GM19193 (cell line): ENCODE measurements around the gene IL31RA.

Experiments
- POLR2A ChIP-seq: IDR thresholded peaks from 4 replicates; pipeline ENCODE4 v1.6.1; 2011; ENCODE audit not compliant: insufficient read depth, insufficient read length; ENCODE audit errors: extremely low read depth

Gene IL31RA

GRCh38 chr5:55853818-55854217, 2.7 kb downstream of the IL31RA start:
- no peak for TF ChIP-seq POLR2A

- no peak for TF ChIP-seq POLR2A
Measured at GRCh38 chr5:55855509-55855908, 4.4 kb downstream of the IL31RA start.

GRCh38 chr5:55856516-55857246, 5.5 kb downstream of the IL31RA start:
- TF ChIP-seq POLR2A, result no peak

DNA sequence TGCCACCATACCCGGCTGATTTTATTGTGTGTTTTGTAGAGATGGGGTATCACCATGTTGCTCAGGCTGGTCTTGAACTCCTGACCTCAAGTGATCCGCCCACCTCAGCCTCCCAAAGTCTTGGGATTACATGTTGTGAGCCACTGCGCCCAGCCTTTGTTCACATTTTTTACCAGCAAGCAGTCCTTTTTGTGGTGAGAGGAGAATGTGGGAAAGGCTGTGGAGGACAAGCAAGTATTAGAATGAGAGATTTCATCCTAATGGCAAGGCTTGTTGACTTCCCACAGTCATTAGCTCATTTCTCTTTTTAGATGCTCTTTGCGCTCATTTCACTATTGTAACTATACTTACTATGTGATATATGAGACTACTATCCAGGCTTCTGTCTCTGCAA, 6.1 kb downstream of the IL31RA start:
- no peak for TF ChIP-seq POLR2A

DNA sequence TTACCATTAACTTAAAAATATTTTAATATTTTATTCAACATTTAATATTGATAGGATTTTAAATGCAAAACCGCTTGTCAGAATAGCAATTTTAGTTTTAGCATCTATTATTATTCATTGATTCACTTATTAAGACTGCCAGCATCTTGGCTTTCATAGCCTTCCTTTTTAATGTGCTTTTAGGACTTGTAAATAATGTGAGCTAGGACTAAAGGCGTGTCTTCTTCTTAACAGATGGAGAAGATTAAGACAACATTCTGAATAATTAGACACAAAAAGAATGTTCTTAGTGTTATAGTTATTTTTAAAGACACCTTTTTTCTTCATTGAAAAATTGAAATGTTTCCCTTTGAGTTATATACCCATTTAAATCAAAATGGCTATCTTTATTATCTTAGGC, 6.9 kb downstream of the IL31RA start:
- TF ChIP-seq POLR2A, result no peak

- no peak for TF ChIP-seq POLR2A
Measured at GRCh38 chr5:55860288-55860687, 9.1 kb downstream of the IL31RA start.

DNA sequence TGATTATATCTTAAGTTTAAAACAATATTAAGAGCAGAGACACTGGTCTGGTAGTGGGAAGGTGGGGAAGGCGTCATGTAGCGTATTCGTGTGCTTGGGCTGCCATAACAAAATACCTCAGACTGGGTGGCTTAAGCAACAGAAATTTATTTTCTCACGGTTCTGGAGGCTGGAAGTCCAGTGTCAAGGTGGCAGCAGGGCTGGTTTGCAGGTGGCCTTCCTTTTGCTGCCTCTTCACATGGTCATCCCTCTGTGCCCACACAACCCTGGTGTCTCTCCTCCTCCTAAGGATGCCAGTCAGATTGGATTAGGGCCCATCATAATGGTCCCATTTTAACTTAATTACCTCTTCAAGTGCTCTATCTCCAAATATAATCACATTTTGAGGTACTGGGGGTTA, 9.6 kb downstream of the IL31RA start:
- no peak for TF ChIP-seq POLR2A

GRCh38 chr5:55864606-55865541, 13.7 kb downstream of the IL31RA start:
- no peak for TF ChIP-seq POLR2A

DNA sequence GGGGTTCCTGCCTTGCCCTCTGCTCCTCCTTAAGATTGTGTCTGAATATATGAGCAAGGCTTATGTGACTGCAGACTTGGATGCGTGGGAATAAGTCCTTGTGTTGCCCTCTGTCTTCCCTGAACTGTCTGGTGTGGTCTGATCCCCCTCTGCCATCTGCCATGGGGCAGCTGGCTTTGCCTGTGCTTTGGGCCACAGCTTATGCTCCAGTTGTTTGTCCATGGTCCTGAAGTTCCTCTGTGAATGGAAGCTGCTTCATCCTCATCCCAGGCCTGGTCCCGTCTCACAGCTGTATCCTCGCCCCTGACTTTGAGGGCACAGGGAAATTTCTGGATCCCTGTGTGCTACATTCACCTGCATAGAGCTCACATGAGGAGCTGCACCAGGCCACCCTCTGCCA, 14.7 kb downstream of the IL31RA start:
- TF ChIP-seq POLR2A, result no peak

- TF ChIP-seq POLR2A, result no peak
Measured at GRCh38 chr5:55866485-55866884, 15.3 kb downstream of the IL31RA start.

GRCh38 chr5:55866934-55867333, 15.8 kb downstream of the IL31RA start:
- TF ChIP-seq POLR2A, result no peak

- TF ChIP-seq POLR2A, result no peak
Measured at GRCh38 chr5:55868846-55869245, 17.7 kb downstream of the IL31RA start.

DNA sequence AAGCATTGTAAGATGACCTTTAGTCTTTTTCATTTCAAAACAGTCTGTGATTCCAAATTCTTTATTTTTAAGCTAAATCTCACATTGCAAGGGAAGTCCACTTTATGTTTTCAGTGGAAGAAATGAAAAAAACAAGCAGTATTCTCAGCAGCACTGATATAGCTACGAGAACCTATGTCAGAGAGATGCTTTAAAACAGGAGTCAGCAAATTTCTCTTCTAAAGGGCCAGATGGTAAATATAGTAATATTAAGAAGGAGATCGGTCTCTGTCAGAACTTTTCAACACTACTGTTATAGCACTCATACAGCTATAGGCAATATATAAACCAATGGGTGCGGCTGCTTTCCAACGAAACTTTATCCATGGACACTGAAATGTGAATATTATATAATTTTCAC, 18.7 kb downstream of the IL31RA start:
- no peak for TF ChIP-seq POLR2A

- TF ChIP-seq POLR2A, result no peak
Measured at GRCh38 chr5:55873234-55873633, 22.1 kb downstream of the IL31RA start.

DNA sequence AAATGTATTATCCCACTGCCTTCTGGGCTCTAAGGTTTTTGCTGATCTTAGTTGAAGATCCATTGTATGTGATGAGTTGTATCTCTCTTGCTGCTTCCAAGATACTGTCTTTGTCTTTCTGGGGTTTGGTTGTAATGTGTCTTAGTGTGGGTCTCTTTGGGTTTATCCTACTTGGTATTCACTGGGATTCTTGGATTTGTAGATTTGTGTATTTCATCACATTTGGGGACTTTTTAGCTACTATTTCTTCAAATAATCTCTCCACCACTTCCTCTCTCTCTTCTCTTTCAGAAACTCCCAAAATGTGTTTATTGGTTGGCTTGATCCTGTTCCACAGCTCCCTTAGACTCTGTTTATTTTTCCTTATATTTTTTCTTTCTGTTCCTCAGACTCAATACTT, 26.5 kb downstream of the IL31RA start:
- TF ChIP-seq POLR2A, result no peak

- no peak for TF ChIP-seq POLR2A
Measured at GRCh38 chr5:55880453-55880852, 29.3 kb downstream of the IL31RA start.
